ENCODE results near the gene GABRB2.
"Not testable (repeated sequence)": the region's sequence is repeated elsewhere in the genome, so short reads cannot be mapped to it uniquely, and the experiment has no call there.

The GABRB2 gene

GRCh38 chr5:161546470-161547301, at the start of gene GABRB2:
Gene GABRB2 (minus strand): TSS chr5:161546725. CDS start chr5:161546643, 82 bp downstream.
- no peak for DNase-seq

DNA sequence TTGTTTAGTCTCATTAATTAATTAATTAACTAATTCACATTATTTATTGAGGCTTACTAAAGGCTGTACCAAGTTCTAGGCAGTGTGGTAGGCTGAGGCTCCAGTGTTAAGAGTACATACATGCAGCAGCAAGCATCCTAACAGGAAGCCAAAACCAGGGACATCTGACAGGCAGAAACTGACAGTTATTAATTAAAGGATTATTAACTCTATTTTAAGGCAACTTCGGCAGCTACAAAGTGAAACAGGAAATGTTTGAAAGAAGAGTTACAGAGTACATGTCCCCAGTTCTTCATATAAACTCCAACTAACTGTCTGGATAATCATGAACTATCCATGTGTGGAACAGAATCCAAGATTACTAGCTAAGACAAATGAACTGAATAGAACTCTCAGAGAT, 39.3 kb upstream of the GABRB2 start:
- DNase-seq: no peak

- DNase-seq: no peak
Measured at GRCh38 chr5:161580621-161581020, 34.1 kb upstream of the GABRB2 start.

- no peak for DNase-seq
Measured at GRCh38 chr5:161572914-161573313, 26.4 kb upstream of the GABRB2 start.

DNA sequence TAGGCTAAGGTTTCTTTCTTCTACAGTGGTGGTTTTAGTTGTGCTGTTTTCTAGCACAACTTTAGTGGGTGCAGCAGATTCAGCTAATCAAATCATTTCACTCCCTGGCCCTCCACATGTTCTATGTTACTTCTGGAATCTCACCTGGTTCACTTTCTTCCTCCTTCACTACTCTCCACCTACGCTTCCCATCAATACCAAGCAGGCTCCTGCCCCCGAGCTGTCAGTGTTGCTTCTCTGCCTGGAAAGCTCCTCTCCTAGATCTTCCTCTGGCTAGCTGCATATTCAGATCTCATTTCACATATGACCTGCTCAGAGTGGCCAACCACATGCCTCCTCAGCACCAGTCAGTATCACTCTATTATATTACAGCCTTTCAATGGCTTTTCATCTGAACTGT, 19.6 kb upstream of the GABRB2 start:
- no peak for DNase-seq

DNA sequence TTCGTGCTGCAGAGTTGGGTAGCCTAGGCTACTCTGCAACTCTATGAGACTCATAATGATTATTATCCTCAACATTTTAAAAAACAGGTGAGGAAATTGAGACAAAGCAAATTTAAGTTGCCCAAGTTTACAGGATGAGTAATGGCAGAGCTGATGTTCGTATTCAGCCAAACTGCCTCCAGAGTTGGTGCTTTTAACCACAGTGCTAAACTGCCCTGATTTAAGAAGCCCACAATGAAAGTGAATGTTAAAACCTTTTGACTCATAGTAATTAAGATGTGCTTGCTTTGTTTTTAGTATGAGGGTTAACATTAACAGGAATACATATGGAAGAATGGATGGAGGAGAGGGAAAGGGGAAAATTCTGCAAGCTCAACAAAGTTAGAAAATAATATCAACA, 15.9 kb upstream of the GABRB2 start:
- DNase-seq: no peak

GRCh38 chr5:161549106-161549505, 2.6 kb upstream of the GABRB2 start:
- DNase-seq: no peak

- no peak for DNase-seq
Measured at GRCh38 chr5:161548487-161549094, 2.1 kb upstream of the GABRB2 start.

GRCh38 chr5:161547738-161548486, 1.4 kb upstream of the GABRB2 start:
- DNase-seq: no peak

GRCh38 chr5:161547406-161547737, 847 bp upstream of the GABRB2 start:
- DNase-seq: no peak

DNA sequence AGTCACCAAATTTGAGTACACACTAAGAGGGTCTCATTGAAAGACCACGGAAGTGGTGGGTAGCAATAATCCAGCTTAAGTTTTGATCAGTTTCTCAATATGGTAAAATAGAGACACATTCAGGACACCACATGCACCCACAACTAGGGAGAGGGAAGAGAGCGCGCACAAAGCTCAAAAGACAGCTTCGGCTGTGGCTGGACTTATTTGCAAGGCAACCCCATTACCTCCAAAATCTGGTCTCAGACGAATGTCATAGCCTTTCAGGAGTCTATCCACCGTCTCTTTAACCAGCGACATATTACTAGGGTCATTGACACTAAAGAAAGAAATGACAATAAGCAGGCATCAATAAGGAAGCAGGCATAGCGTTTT, 443 bp downstream of the GABRB2 start:
- no peak for DNase-seq

DNA sequence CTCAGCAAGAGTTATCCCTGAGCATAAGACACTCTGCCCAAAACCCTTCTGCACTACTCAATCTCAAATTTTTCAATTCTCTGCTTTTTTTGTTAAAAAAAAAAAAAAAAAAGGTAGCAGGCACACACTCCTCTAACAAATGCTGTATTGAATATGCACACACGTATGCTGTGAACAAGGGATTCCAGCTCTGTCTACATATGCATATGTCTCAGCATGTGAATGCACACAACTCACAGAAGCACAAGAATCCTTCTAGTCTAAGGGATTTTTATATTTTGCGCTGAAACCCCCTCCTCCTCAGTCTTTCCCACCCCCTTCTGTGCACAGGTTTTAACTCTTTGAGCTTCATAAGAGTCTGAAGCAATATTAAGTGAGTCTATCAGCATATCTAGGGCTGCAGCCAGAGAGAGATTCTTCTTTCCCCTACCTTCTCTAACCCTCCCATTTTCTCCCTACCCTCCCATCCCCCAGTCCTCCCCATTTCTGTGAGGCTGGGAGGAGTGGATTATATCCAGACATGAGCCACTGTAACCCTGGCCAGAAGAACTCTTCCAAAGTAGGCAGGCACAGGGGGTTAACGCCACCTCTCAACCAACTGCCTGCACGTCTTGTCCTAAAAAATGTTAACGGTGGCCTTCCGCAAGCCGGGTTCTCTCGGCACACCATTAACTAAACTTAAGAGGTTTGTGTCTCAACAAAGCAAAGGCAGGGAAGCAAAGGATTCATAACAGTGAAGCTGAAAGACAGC, 1.0 kb downstream of the GABRB2 start:
- DNase-seq: no peak

GRCh38 chr5:161544350-161544765, 2.2 kb downstream of the GABRB2 start:
- DNase-seq: peak; percentile 3

DNA sequence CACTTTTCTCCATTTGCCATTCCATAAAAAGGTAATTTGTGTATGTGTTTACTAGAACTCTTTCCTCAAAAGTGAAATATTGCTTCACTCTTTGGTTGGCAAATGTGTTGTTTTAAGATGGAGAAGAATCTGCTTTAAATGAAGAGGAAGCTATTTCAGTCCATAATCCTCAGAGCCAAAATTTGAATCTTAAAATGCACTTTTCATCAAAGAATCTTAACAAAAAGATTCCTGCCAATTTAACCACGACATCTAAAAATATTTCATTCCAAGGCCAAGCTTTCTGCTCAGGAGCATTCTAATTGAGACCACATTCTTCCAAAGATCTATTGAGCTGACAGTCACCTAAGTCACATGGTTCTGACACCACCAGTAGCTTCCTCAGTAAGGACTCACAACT, 7.5 kb downstream of the GABRB2 start:
- DNase-seq: no peak

DNA sequence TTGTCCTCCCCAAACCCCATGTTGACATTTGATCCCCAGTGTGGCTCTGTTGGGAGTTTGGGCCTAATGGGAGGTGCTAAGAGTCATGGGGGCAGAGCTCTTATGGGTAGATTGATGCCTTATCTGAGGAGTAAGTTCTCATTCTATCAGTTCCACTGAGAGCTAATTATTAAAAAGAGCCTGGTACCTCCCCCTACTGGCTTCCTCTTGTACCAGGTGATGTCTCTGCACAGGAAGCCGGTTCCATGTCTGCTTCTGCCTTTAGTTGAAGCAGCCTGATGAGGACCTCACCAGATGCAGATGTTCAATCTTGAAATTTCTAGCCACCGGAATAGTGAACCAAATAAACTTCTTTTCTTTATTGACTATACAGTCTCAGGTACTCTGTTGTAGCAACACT, 10.8 kb downstream of the GABRB2 start:
- DNase-seq: no peak

GRCh38 chr5:161530700-161531099, 15.8 kb downstream of the GABRB2 start:
- DNase-seq: no peak

- no peak for DNase-seq
Measured at GRCh38 chr5:161513942-161514341, 32.6 kb downstream of the GABRB2 start.

DNA sequence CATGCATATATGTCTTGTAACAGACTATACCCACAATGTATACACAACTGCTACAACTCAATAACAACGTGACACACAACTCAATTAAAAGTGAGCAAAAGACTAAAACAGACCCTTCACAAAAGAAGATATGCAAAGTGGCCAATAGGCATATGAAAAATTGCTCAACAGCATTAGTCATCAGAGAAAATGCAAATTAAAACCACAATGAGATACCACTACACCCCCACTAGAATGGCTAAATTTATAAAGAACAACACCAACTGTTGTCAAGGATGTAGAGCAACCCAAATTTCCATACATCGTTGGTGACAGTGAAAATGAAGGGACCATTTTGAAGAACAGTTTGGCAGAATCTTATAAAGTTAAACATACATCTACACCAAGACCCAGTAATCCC, 38.9 kb downstream of the GABRB2 start:
- DNase-seq: no peak

DNA sequence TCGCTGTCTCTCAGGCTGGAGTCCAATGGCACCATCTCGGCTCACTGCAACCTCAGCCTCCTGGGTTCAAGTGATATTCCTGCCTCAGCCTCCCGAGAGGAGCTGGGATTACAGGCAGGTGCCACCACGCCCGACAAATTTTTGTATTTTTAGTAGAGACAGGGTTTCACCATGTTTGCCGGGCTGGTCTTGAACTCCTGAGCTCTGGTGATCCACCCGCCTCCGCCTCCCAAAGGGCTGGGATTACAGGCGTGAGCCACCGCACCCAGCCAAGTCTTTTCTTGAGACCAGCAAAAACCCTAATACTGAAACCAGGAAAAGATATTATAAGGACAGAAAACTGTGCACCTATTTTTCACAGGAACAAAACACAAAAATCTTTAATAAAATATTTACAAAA, 41.4 kb downstream of the GABRB2 start:
- not testable (repeated sequence) for DNase-seq

GRCh38 chr5:161498531-161498930, 48.0 kb downstream of the GABRB2 start:
- DNase-seq: no peak

GRCh38 chr5:161483721-161484120, 62.8 kb downstream of the GABRB2 start:
- DNase-seq: no peak

DNA sequence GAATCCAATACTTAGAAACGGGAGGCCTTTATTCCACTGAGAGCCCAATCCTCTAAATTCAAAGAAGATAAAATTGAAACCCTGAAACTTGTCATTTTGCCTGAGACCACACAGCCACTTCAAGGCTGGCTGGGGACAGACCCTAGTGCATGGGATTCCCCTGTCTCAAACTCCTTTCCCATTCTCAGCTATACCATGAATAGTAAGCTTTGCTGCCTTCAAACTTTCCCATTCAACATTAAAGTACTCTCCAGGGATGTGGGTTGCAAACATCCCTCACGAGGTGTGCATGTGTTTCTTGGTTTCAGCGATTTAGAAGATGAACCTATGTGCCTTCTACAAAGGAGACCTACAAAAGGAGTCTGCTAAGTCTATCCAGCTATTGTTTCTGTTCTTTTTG, 64.6 kb downstream of the GABRB2 start:
- DNase-seq: no peak

GRCh38 chr5:161471211-161471950, 75.1 kb downstream of the GABRB2 start:
- DNase-seq: no peak

All from NCI-H2081 treated with DMSO at 0.1 percent for 48 hours (cell line).